Motor neuron (in vitro differentiated cells): ENCODE data around the gene TPM1. TPM values are rescaled to one million over a fixed set of nuclear protein-coding genes. Genes with fewer than 3 reads are reported as not detected.

ENCODE experiments used
- ATAC-seq, 8 experiments: fragments of 200-7000 bp; cut with Tn5 transposase; replicated peaks in 6 of 8; 2 replicates each; pipeline ENCODE4 v1.8.0; 2021; ENCODE audit warnings: mild to moderate bottlenecking in 8 of 8, moderate library complexity in 8 of 8
- H3K27ac ChIP-seq, 2 donors: fragments of 250-450 bp; sonication (Bioruptor Pico); 2 replicates each; pipeline ENCODE4 v1.9.0; 2021; ENCODE audit warnings: antibody characterized with exemption in 2 of 2, mild to moderate bottlenecking in 2 of 2, moderate library complexity in 1 of 2
- H3K4me1 ChIP-seq, 2 donors: fragments of 250-450 bp; sonication (Bioruptor Pico); replicated peaks in 1 of 2; 2 replicates each; pipeline ENCODE4 v1.6.1; 2021; ENCODE audit warnings: antibody characterized with exemption in 2 of 2, mild to moderate bottlenecking in 2 of 2, moderate library complexity in 1 of 2
- H3K4me3 ChIP-seq, 5 donors: fragments of 250-450 bp; sonication (Bioruptor Pico); 2 replicates each; pipeline ENCODE4 v1.9.0; 2021; ENCODE audit warnings: antibody characterized with exemption in 5 of 5, mild to moderate bottlenecking in 5 of 5, moderate library complexity in 4 of 5
- WGBS, 10 experiments: fragments of 450-650 bp; shearing (Covaris generic); methylation state at CpG; one replicate each; pipeline ENCODE4 v1.0.0; 2022; 5-methylcytosine and 5-hydroxymethylcytosine counted together
- in situ Hi-C, 9 experiments: fragments of 400-800 bp; cut with MboI; loops; one replicate each; pipeline ENCODE4 v1.15.0; 2021; ENCODE audit warnings: low sequenced_read_pairs in 9 of 9, low pct_unique_long_range_greater_than_20kb in 2 of 9; ENCODE audit not compliant: unreplicated experiment in 9 of 9
- total RNA-seq, 8 experiments: library from RNA; unstranded; fragments of 300-600 nt; gene quantifications; 2 replicates each; pipeline versions ENCODE4 v1.2.3 to v1.2.4, GENCODE V29; 2022

TPM1 gene
- total RNA-seq, 8 experiments from 2014 or later, result 34.3 to 1,055 (median 81.7) TPM

DNA sequence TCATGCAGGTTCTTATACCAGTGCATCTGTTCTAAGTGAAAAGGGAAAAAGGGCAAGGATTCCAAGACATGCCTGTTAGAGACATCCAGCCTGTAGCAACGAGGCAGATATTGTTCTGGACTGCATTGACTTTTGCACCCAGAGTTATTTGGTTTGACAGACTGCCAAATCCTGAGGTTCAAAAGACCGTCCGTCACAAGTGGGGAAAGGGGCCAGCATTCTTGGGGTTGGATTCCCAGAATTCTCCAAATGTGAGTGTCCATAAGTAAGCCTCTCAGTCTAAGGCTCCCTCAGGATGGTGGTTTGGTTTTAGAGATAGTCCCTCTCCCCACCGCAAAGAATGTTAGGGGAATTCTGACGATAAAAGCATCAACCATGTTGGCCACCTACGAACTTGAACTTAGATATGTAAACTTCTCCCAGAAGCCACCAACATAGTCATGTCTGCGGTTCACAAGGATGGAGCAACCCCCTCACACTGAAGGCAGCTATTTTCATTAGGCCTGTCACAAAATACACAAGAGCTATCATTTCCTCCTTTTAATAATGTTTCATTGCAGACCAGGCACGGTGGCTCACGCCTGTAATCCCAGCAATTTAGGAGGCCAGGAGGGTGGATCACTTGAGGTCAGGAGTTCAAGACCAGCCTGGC, 65.5 kb downstream of the TPM1 start:
- 14 to 91% (median 76%) methylated on average over 1 to 7 of the region's 9 CpGs; no CpG with 5 or more reads in 2 of the 10 experiments for WGBS, 10 experiments

GRCh38 chr15:63109498-63109897, 67.0 kb downstream of the TPM1 start:
- in situ Hi-C loops, result no loop called here
- no peak overlapping the region for H3K4me3 ChIP-seq
- no peak for ATAC-seq
- 67 to 100% (median 80%) methylated on average over 1 to 2 of the region's 2 CpGs; no CpG with 5 or more reads in 2 of the 10 experiments for WGBS, 10 experiments
- H3K27ac ChIP-seq, result no peak overlapping the region
- no peaks in the 10 kb centered on the region for H3K4me1 ChIP-seq

More for the DNA sequence above, 65.5 kb downstream of the TPM1 start:
- ATAC-seq, result peak in 4 of 8 experiments; percentile 12 to 79 (median 25)
- in situ Hi-C loops, result no loop called here
- Histone ChIP-seq H3K4me3 (no peak overlapping the region), H3K4me1 (no peaks in the 10 kb centered on the region), H3K27ac (no peak overlapping the region)

- Histone ChIP-seq H3K4me1 (no peaks in the 10 kb centered on the region), H3K27ac (no peak overlapping the region), H3K4me3 (no peak overlapping the region)
- 72 to 100% (median 100%) methylated on average over 1 to 2 of the region's 2 CpGs; no CpG with 5 or more reads in 5 of the 10 experiments for WGBS, 10 experiments
- in situ Hi-C loops, result no loop called here
- no peak for ATAC-seq
Measured at GRCh38 chr15:63109920-63110319, 67.4 kb downstream of the TPM1 start.

DNA sequence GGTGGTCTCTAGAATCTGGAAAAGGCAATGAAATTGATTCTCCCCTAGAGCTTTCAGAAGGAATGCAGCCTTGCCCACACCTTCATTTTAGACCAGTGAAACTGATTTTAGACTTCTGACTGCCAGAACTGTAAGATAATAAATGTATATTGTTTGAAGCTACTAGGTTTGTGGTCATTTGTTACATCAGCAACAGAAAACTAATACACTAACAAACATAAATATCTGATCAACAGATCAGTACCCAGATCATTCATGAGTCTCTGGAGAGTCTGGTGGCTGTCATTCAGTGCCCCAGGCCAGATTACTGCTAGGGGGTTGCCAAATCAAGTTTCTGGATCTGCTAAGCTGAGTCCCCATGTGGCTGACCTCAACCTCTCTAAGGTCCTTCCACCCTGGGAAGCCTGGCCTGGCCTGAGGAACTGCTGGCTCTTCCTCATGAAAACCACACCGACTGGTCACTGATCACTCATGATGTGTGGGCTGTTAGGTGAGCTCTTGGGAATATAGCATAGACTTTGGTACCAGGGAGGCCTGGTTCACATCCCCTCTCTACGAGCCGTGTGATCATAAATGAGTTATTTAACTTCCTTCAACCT, 68.0 kb downstream of the TPM1 start:
- Histone ChIP-seq H3K4me3 (no peak overlapping the region), H3K4me1 (no peaks in the 10 kb centered on the region), H3K27ac (no peak overlapping the region)
- ATAC-seq, result no peak
- 80 to 100% (median 85%) methylated on average over 1 to 3 of the region's 3 CpGs; no CpG with 5 or more reads in 5 of the 10 experiments for WGBS, 10 experiments
- in situ Hi-C loops, result no loop called here

DNA sequence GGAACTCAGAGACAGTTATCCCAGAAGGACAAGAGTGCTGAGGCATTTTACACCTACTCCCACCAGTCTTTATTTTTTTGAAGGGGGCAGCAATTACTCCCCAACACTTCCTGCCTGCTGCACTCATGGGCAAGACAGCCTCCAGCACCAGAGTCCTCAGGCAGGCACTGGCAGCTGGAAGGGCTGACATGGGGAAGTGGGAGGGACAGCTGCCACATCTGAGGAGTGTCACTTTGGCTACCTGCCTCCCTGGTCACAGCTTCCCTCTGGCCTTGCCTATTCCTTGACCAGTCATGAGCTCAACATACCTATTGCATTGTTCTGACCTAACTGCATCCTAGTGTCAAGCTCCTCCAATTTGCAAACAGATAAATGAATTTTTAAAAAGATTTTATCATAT, 68.9 kb downstream of the TPM1 start:
- Histone ChIP-seq H3K27ac (no peak overlapping the region), H3K4me1 (no peaks in the 10 kb centered on the region), H3K4me3 (no peak overlapping the region)
- in situ Hi-C loops, result no loop called here
- no peak for ATAC-seq

DNA sequence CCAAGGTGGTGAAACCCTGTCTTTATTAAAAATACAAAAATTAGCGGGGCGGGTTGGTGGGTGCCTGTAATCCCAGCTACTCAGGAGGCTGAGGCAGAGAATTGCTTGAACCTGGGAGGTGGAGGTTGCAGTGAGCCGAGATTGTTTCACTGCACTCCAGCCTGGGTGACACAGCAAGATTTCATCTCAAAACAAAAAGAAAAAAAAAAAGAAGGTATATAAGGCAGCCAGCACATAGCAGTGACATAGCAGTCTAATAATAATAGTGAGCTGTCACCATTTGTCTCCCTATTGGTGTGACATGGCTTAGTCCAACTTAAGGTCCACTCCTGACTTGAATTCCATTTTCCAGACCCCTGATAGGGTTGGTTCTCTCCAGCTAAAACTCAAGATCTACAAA, 70.3 kb downstream of the TPM1 start:
- Histone ChIP-seq H3K27ac (no peak overlapping the region), H3K4me1 (no peaks in the 10 kb centered on the region), H3K4me3 (no peak overlapping the region)
- ATAC-seq, result peak in 3 of 8 experiments; percentile 22 to 32 (median 26)
- in situ Hi-C loops, result no loop called here
- WGBS, 10 experiments, result 70 to 92% (median 82%) methylated on average over 1 to 3 of the region's 3 CpGs; no CpG with 5 or more reads in 4 of the 10 experiments

DNA sequence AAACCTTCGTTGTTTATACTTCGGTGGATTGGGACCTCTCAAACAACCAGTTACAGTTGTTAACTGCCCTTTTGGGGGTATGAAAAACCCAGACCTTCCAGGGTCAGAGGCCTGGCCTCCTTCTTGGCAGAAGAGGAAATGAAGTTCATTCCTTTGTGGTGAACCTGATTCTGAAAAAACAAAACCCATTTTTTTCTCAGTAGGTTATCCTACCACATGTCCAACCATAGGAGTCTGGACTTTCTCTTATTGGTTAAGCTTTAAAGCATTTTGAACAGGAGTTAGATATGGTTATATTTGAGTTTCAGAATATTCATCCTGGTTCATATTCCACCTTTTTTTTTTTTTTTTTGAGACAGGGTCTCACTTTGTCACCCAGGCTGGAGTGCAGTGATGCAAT, 71.9 kb downstream of the TPM1 start:
- Histone ChIP-seq H3K27ac (no peak overlapping the region), H3K4me3 (no peak overlapping the region), H3K4me1 (no peaks in the 10 kb centered on the region)
- 21 to 100% (median 63%) methylated on average over 1 to 2 of the region's 2 CpGs; no CpG with 5 or more reads in 4 of the 10 experiments for WGBS, 10 experiments
- no peak for ATAC-seq
- in situ Hi-C loops, result no loop called here

Other genes with a start within 250 kb of the TPM1 start
- gene LACTB, start 79.1 kb downstream of the TPM1 start, total RNA-seq, result 10 to 100 TPM; 11.8 to 27.3 (median 15.0) TPM
- gene RPS27L, start 114.7 kb downstream of the TPM1 start, total RNA-seq, result 100 to 1,000 TPM in 6 of 8 experiments, 10 to 100 TPM in 2; 90.6 to 660 (median 259) TPM
- gene RAB8B, start 146.9 kb downstream of the TPM1 start, total RNA-seq, result 10 to 100 TPM; 24.6 to 58.4 (median 39.7) TPM
- 10 to 100 TPM in 7 of 8 experiments, 1 to 10 TPM in 1; 6.9 to 20.2 (median 11.9) TPM for gene APH1B, start 234.9 kb downstream of the TPM1 start, total RNA-seq